GM12878 (cell line): ENCODE results near the gene CIB4. TPM values are rescaled to one million over a fixed set of nuclear protein-coding genes. Genes with fewer than 3 reads are reported as not detected.

Experiments
- ATAC-seq: fragments of 200-7000 bp; cut with Tn5 transposase; 3 replicates; pipeline ENCODE4 v1.9.1; 2020; ENCODE audit warnings: mild to moderate bottlenecking, moderate library complexity
- BruUV-seq: library from RNA; stranded (reverse); fragments of 400-500 nt; replicated peaks from 2 replicates; lab custom pipeline; 2021; lab: Mats Ljungman, UMichigan
- CTCF ChIA-PET: fragments of 300-600 bp; sonication (Branson Sonifier 250); formaldehyde crosslinking; extraction: SDS; loops from one replicate; lab custom pipeline; 2021; ENCODE audit warnings: inconsistent platforms; lab: Yijun Ruan, JAX
- POLR2A ChIA-PET: fragments of 350-600 bp; formaldehyde crosslinking; extraction: SDS; loops from one replicate; lab custom pipeline; 2021; ENCODE audit warnings: inconsistent platforms; lab: Charles Lee
- RAD21 ChIA-PET: fragments of 300-600 bp; sonication (Branson Sonifier 250); formaldehyde crosslinking; loops from one replicate; lab custom pipeline; 2023; ENCODE audit warnings: antibody characterized with exemption; ENCODE audit not compliant: unreplicated experiment; lab: Charles Lee
- SMC1A ChIA-PET: fragments of 300-600 bp; sonication (Branson Sonifier 250); formaldehyde crosslinking; loops from one replicate; lab custom pipeline; 2023; ENCODE audit not compliant: unreplicated experiment, uncharacterized antibody; lab: Charles Lee
- DNase-seq: peaks from one replicate; pipeline ENCODE4 v3.0.0-alpha.2; 2011; ENCODE audit warnings: low read depth, low spot score
- FAIRE-seq: peaks from 3 replicates; lab custom pipeline; 2011; peaks lifted over from hg19 to GRCh38; lab: Jason Lieb, UNC
- H2AFZ ChIP-seq: 2 replicates; pipeline ENCODE4 v1.6.0; 2011; ENCODE audit warnings: low read depth, low read length, control low read depth; ENCODE audit not compliant: control insufficient read depth
- H3K27ac ChIP-seq: 2 replicates; pipeline ENCODE4 v1.5.1; 2011; ENCODE audit warnings: control low read depth; ENCODE audit not compliant: control insufficient read depth, insufficient read depth
- H3K27me3 ChIP-seq, 2 experiments: replicated peaks in 1 of 2; 2 replicates each; pipeline versions ENCODE4 v1.6.0 to v1.6.1; 2011; ENCODE audit warnings: low read length in 1 of 2; ENCODE audit not compliant: control insufficient read depth in 2 of 2, insufficient read depth in 2 of 2
- H3K36me3 ChIP-seq, 2 experiments: 2 replicates each; pipeline ENCODE4 v1.5.1; 2011; ENCODE audit warnings: low read length in 1 of 2; ENCODE audit not compliant: control insufficient read depth in 2 of 2, insufficient read depth in 2 of 2
- H3K4me1 ChIP-seq: 2 replicates; pipeline ENCODE4 v1.6.1; 2011; ENCODE audit warnings: mild to moderate bottlenecking, low read length, moderate library complexity, mixed read lengths; ENCODE audit not compliant: control insufficient read depth, insufficient read depth
- H3K4me2 ChIP-seq: 2 replicates; pipeline ENCODE4 v1.6.0; 2011; ENCODE audit warnings: control low read depth; ENCODE audit not compliant: control insufficient read depth, insufficient read depth
- H3K4me3 ChIP-seq: fragments of 200-600 bp; sonication (generic); 2 replicates; pipeline ENCODE4 v1.5.1; 2016
- H3K79me2 ChIP-seq: 2 replicates; pipeline ENCODE4 v1.6.0; 2011; ENCODE audit warnings: low read length; ENCODE audit not compliant: control insufficient read depth, insufficient read depth
- H3K9ac ChIP-seq: 2 replicates; pipeline ENCODE4 v1.8.0; 2011; ENCODE audit warnings: low read length, control low read depth, mixed read lengths; ENCODE audit not compliant: control insufficient read depth, insufficient read depth
- H3K9me3 ChIP-seq: replicated peaks from 3 replicates; pipeline ENCODE4 v1.5.1; 2011; ENCODE audit warnings: mild to moderate bottlenecking, low read length; ENCODE audit not compliant: control insufficient read depth, insufficient read depth
- H4K20me1 ChIP-seq: 2 replicates; pipeline ENCODE4 v1.6.0; 2011; ENCODE audit not compliant: control insufficient read depth, insufficient read depth
- BCL11A ChIP-seq: IDR thresholded peaks from 2 replicates; pipeline ENCODE4 v1.6.1; 2011; ENCODE audit warnings: low read depth, low read length
- CHD4 ChIP-seq: fragments of 200-600 bp; sonication (generic); IDR thresholded peaks from 2 replicates; pipeline ENCODE4 v1.6.1; 2016; ENCODE audit warnings: mild to moderate bottlenecking
- E4F1 ChIP-seq: fragments of 450-650 bp; IDR thresholded peaks from 2 replicates; pipeline ENCODE4 v1.6.1; 2018; ENCODE audit warnings: borderline replicate concordance, mild to moderate bottlenecking; ENCODE audit not compliant: partially characterized antibody
- EZH2 ChIP-seq: IDR thresholded peaks from 2 replicates; pipeline ENCODE4 v1.6.1; 2012; ENCODE audit warnings: low read depth, mild to moderate bottlenecking, control low read depth, inconsistent platforms, low read length, borderline replicate concordance; ENCODE audit not compliant: control insufficient read depth
- FOS ChIP-seq: IDR thresholded peaks from 3 replicates; pipeline ENCODE4 v1.6.1; 2011; ENCODE audit warnings: borderline replicate concordance; ENCODE audit not compliant: insufficient read length; ENCODE audit errors: extremely low read depth
- HDAC2 ChIP-seq: fragments of 200-600 bp; sonication (generic); IDR thresholded peaks from 2 replicates; pipeline ENCODE4 v1.6.1; 2017
- IRF4 ChIP-seq: IDR thresholded peaks from 2 replicates; pipeline ENCODE4 v1.6.1; 2011; ENCODE audit warnings: low read depth, low read length
- MXI1 ChIP-seq: fragments of 150-350 bp; IDR thresholded peaks from 2 replicates; pipeline ENCODE4 v1.6.1; 2011; ENCODE audit warnings: low read depth, mild to moderate bottlenecking, inconsistent platforms, low read length, improper control_type of control experiment
- MYB ChIP-seq: fragments of 150-350 bp; IDR thresholded peaks from 2 replicates; pipeline ENCODE4 v1.6.1; 2014; ENCODE audit warnings: mild to moderate bottlenecking, low read depth, low read length, borderline replicate concordance
- MYC ChIP-seq: IDR thresholded peaks from 2 replicates; pipeline ENCODE4 v1.6.1; 2011; ENCODE audit warnings: mild to moderate bottlenecking, low read length, moderate library complexity, inconsistent platforms; ENCODE audit not compliant: insufficient read depth, insufficient replicate concordance, insufficient read length, severe bottlenecking
- SKIL ChIP-seq: fragments of 450-650 bp; IDR thresholded peaks from 2 replicates; pipeline ENCODE4 v1.6.1; 2017; ENCODE audit warnings: mild to moderate bottlenecking, low read depth, inconsistent platforms; ENCODE audit not compliant: poor library complexity, severe bottlenecking
- SMAD1 ChIP-seq: fragments of 450-650 bp; IDR thresholded peaks from 2 replicates; pipeline ENCODE4 v1.6.1; 2018; ENCODE audit warnings: mild to moderate bottlenecking, low read depth; ENCODE audit not compliant: partially characterized antibody
- TARDBP ChIP-seq: IDR thresholded peaks from 2 replicates; pipeline ENCODE4 v1.6.1; 2016; ENCODE audit warnings: borderline replicate concordance
- ZNF217 ChIP-seq: fragments of 450-650 bp; IDR thresholded peaks from 2 replicates; pipeline ENCODE4 v1.6.1; 2017; ENCODE audit warnings: antibody characterized with exemption, mild to moderate bottlenecking
- WGBS: methylation state at CpG from one replicate; pipeline ENCODE4 v1.1.6; 2016; ENCODE audit warnings: low lambda C conversion rate; ENCODE audit not compliant: insufficient replicate concordance, insufficient coverage; ENCODE audit errors: missing lambda C conversion rate; 5-methylcytosine and 5-hydroxymethylcytosine counted together
- in situ Hi-C: fragments of 300-500 bp; cut with MboI; formaldehyde crosslinking; loops from 9 replicates; pipeline ENCODE4 v1.14.3; 2018; ENCODE audit warnings: mixed read lengths
- intact Hi-C: fragments of 100-400 bp; cut with micrococcal nuclease; formaldehyde crosslinking; loops from one replicate; pipeline ENCODE4 v1.14.2; 2022; ENCODE audit not compliant: unreplicated experiment
- polyA plus RNA-seq, 11 experiments: library from polyadenylated mRNA; depleted of rRNA in 4 of 11; unstranded in 6 of 11; stranded (reverse) in 5 of 11; fragments of >200 nt; fragmentation: Nextera tagmentation in 4 of 11; fragmentation: Illumina TruSeq in 1 of 11; extraction: Ambion mirVana in 4 of 11; extraction: Trizol in 1 of 11; gene quantifications; 1 replicate in 1 of 11; 2 replicates in 10 of 11; pipeline versions ENCODE4 v1.2.1 to v1.2.3, GENCODE V29; 2011 to 2016; ENCODE audit warnings: inconsistent platforms in 2 of 11, missing spikeins in 2 of 11, low read depth in 1 of 11
- total RNA-seq, 4 experiments: library from RNA; depleted of rRNA in 3 of 4; stranded (reverse); fragments of >200 nt in 3 of 4; fragmentation: Illumina TruSeq in 1 of 4; extraction: Trizol in 1 of 4; gene quantifications; 2 replicates each; pipeline versions ENCODE4 v1.2.1 to v1.2.3, GENCODE V29; 2013 to 2021

The CIB4 gene
- total and polyA plus RNA-seq, 10 of the 15 experiments (the other 5 are each of a cell fraction or from before 2014, with no cell fraction given): not detected

- intact Hi-C loops (no loop called here), in situ Hi-C loops (no loop called here)
- BruUV-seq: no TSS peak
- ATAC-seq: no peak
- no peak for DNase-seq
- Histone ChIP-seq H3K27me3 (peaks cover 3 to 4% of the 10 kb centered on the region in 2 experiments; a peak in 2 of 4 replicates), H2AFZ (no peak overlapping the region), H3K4me2 (no peak overlapping the region), H3K79me2 (no peaks in the 10 kb centered on the region), H4K20me1 (no peaks in the 10 kb centered on the region), H3K4me1 (no peaks in the 10 kb centered on the region), H3K9me3 (no peaks in the 10 kb centered on the region), H3K9ac (no peak overlapping the region), H3K27ac (no peak overlapping the region), H3K36me3 (no peaks in the 10 kb centered on the region), H3K4me3 (no peak overlapping the region)
- SMC1A ChIA-PET: no interaction called here
- POLR2A ChIA-PET: no interaction called here
- WGBS: 8% methylated on average over 11 of the region's 11 CpGs
- CTCF ChIA-PET: no interaction called here
- FAIRE-seq: no peak
- TF ChIP-seq HDAC2 (no peak), MXI1 (no peak), TARDBP (no peak), CHD4 (no peak), MYB (no peak), BCL11A (no peak), ZNF217 (no peak), EZH2 (no peak)
- RAD21 ChIA-PET: no interaction called here
These were observed 6.4 kb downstream of the CIB4 start for GRCh38 chr2:26634636-26635230.

GRCh38 chr2:26633993-26634595 is 7.1 kb downstream of the CIB4 start:
- ChIA-PET POLR2A (no interaction called here), SMC1A (no interaction called here), CTCF (no interaction called here), RAD21 (no interaction called here)
- H4K20me1 ChIP-seq: no peaks in the 10 kb centered on the region
- no peak overlapping the region for H3K9ac ChIP-seq
- no peak overlapping the region for H2AFZ ChIP-seq
- no peak overlapping the region for H3K4me2 ChIP-seq
- H3K4me1 ChIP-seq: no peaks in the 10 kb centered on the region
- no peaks in the 10 kb centered on the region for H3K79me2 ChIP-seq
- no peak overlapping the region for H3K27ac ChIP-seq
- in situ Hi-C loops: no loop called here
- no peaks in the 10 kb centered on the region for H3K9me3 ChIP-seq
- no peak for TF ChIP-seq E4F1
- TF ChIP-seq IRF4: no peak
- no peak for TF ChIP-seq MYC
- TF ChIP-seq FOS: no peak
- no peak for TF ChIP-seq SMAD1
- TF ChIP-seq SKIL: no peak
- BruUV-seq: no TSS peak
- no peaks in the 10 kb centered on the region for H3K36me3 ChIP-seq
- DNase-seq: no peak
- FAIRE-seq: no peak
- ATAC-seq: no peak
- peaks cover 3 to 5% of the 10 kb centered on the region in 2 experiments; a peak in 2 of 4 replicates for H3K27me3 ChIP-seq
- intact Hi-C loops: no loop called here
- WGBS: 21% methylated on average over 7 of the region's 7 CpGs
- H3K4me3 ChIP-seq: no peak overlapping the region
